Measurements from ENCODE around the gene BPIFA3.

The BPIFA3 gene

DNA sequence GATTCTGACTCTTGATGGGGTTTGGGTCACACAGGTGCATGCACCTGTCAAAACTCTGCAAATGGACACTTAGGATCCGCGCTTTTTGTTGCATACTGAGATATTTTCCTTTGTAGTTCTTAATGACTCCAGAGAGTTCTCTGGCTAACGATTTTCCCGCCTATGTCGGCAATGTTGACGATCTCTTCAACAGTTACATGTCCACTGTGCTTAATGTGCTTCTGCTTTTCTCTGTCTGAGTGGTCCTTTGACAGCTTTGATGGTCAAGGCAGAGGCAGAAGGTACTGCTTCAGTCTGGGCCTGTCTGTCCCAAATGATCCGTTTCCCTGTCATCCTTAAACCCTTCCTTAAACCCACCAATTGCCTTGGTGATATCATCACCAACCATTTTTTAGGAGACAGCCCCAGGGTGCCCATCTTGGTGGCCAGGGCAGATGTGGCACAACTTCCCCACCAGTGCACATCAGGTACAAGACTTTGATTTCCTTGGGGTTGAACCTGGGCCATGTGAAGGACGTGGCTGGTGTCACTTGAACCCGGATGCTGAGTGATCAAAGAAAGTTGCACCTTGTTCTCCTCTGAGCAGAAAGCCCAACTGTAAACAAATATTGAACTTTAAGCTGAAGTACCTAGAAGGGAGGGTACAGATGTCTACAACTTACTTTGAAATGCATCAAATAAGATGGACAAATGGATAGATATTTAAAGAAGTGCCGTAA is 55.2 kb downstream of the BPIFA3 start:
- DNase-seq, result no peak

DNA sequence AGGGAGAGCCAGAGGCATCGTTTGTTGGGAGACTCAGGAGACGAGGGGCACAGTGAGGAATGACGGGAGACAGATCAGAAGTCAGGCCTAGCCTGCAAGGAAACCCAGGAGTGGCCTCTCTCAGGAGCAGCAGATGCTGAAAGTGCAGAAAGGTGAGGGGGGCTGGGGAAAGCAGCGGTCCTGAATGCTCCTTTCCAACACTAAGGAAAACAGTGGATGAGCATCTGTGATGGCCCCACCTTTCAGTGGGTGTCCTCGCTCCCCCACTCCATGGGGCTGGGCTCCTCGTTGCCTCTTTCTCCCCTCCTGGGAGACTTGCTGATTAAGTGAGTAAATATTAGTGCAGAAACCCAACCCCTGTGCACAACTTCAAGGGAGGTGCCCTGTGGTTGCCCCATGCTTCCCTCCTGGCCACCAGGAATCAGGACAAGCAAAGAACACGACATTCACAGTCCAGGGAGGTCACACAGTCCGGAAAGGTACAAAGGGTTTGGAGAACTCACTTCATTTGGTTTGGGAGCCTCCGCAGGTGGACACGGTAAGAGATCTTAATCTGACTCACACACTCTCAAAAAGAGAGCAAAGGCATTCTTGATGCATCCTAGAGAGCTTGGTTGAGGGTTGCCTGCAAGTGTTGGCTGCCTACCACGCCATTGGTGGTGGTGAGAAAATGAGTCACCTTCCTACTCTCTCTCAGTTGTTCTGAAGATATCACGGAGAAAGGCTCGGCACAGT is 56.1 kb downstream of the BPIFA3 start:
- DNase-seq, result no peak

DNA sequence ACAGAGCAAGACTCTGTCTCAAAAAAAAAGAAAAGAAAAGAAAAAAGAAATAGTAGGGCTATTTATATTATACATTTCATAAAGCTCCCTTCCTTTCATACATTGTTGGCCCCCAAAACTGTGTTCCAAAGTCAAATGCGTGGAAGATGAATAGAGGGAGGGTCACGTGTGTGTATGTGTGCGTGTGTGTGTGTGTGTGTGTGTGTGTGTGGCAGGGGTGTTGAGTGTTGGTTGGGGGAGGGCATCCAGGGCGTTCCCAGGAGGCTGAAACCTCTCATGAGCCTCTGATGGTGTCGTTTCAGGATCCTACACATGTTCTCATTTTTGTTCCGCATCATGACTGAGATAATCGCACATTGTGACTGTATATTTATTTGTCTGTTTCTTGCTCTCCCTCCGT is 58.1 kb downstream of the BPIFA3 start:
- no peak for DNase-seq

DNA sequence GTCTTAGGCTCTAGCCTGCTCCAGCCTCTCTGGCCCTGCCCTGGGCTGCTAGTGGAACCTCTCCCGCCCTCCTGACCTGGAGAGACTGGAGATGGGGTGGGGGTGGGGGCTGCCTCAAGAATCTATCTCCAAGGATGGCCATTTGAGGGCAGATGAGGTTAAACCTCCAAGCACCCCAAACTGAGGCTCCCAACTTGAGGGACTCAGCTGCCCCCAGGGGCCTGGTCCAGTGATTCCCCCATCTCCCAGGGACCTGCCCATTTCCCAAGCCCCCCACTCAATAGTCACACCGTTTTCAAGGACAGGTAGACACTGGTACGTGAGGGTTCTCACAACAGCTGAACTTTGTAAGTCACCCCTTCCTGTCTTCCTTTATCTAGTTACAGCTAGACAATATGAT is 58.7 kb downstream of the BPIFA3 start:
- no peak for DNase-seq

DNA sequence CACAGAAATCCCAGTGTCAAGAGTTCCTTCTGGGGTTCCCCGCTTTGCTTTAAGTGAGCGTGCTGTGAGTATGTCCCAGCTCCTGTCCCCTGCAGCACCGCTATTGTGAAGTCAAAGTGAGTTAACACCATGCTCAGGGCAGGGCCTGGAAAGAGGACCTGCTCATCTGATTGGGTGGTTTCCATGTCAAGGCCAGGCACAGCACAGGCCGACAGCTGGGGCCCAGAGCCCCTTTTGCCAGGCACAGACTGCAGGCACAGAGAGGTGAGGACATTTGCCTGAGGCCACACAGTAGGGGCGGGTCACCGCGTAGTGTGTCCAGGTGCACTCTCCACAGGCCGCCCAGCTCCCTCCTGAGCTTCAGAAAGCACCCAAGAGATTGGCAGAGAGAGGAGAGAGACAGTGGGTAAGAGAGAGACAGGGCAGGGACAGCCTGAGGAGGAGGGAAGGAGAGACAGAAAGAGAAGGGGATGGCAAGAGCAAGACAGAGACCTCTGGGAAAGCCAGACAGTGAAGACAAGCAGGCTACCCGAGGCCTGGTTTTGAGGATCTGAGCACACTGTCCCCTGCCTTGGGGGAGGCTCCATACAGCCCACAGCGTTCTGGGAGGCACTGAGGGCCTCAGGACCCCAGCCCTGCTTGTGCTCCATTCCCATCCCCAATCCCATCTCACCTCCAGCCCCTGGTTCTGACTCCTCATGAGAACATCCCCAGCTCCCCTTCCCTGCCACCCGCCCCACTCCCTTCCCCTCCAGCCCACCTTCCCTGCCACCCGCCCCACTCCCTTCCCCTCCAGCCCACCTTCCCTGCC is 59.4 kb downstream of the BPIFA3 start:
- DNase-seq, result no peak
